HG02981 (cell line): ENCODE data around the gene KRT36.

ENCODE experiments used
- ATAC-seq: cut with Tn5 transposase; IDR thresholded peaks from one replicate; pipeline ENCODE4 v1.9.1; 2021; ENCODE audit warnings: mild to moderate bottlenecking, moderate library complexity; ENCODE audit not compliant: unreplicated experiment

The KRT36 gene

DNA sequence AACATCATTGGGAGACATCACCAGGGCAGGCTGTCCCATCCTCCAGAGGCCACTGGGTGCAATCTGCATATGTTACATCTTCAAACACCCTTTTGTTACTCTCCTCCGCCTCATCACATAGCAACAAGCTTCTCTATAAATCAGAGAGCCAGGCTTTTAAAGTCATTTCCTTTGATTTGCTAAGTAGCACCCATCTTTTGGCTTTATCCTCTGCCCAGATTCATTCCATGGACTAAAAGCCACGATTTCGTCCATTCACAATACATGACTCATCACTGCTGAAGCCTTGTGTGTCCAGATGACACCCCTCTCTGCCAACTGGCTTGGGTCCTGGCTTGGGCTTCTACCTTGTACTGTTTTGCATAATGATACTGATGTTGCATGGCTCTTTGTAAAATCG, 47.0 kb downstream of the KRT36 start:
- ATAC-seq, result no peak

DNA sequence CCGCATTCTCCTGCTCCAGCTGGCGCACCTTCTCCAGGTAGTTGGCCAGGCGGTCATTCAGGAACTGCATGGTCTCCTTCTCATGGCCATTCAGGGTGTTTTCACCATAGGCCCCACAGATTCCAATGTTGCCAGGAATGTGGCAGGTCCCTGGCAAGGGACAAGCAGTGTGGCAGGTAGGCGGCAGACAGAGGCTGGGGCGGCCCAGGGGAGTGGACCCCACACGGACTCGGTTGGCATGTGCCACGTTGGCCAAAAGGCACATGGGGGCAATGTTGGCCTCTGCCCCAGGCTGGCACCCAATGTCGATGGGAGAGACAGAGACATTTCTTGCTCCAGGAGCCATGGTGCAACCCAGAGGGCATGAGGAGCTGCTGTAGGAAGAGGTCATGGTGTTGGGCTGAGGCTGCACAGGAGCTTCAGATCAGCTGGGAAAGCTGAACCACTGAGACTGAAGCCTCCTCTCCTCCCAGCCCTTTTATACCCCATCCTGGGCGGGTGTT, 49.1 kb downstream of the KRT36 start, which contains the start of gene KRT38:
KRT38 (minus strand) TSS at position 453 of the 503 bp plus-strand sequence; CDS start at position 391, 62 bp downstream.
- no peak for ATAC-seq

DNA sequence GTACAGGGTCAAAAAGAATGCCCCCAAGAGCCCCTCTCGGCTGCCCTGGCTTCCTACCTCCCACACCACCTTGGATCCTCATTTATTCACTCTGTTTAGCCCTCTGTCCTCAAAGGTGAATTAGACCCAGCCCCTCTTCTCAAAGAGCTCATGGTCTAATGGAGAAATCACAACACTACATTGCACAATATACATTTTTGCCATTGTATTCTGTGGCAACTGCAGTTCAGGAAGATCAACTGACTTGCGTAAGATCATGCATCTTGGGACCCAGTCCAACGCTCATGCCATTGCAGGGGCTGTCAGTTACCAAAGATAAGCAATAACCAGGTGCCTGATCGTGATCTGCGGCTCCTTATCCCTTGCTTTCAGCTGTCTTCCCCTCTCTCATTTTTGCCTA, 50.3 kb downstream of the KRT36 start:
- ATAC-seq, result no peak

DNA sequence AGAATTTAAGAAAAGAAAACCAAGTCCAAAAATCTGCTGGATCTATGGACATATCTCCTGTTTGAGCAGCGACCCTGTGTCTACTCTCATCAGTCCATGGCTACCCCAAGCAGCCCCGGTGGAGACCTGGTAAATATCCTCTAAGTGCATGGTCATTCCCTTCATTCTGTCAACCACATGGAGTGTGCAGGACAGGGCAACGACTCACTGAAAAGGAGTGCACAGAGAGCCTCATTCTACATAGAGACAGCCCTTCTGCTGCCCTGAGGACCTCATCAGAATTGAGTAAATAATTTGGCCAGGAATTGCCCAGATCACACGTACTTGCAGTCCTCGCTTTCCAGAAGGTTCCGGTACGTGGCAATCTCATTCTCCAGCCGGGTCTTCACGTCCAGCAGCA, 51.9 kb downstream of the KRT36 start:
- ATAC-seq, result no peak

DNA sequence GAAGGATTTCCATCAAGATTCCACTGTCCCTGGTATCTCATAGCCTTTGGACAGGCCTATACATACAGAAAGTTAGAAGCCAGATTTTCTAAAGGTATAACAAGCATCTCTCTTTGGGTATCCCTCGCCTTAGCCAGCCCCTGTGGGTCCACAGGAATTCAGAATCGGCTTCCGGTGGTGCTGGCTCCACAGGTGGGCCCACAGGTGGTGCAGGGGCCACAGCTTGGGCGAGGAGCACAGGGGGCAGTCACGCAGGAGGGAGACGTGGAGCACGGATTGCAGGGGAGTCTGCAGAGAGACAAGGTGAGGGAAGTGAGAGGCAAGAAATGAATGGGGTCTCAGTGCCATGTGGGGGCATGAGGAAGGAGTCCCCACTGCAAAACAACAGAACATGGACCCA, 52.5 kb downstream of the KRT36 start:
- no peak for ATAC-seq
